Effector CD4-positive, alpha-beta T cell (primary cell): ENCODE results near the gene TBC1D14.
"Not testable (repeated sequence)": the region's sequence is repeated elsewhere in the genome, so short reads cannot be mapped to it uniquely, and the experiment has no call there.

Experiments used
- DNase-seq: peaks from one replicate; pipeline ENCODE4 v3.0.0-alpha.2; 2020

Gene TBC1D14

DNA sequence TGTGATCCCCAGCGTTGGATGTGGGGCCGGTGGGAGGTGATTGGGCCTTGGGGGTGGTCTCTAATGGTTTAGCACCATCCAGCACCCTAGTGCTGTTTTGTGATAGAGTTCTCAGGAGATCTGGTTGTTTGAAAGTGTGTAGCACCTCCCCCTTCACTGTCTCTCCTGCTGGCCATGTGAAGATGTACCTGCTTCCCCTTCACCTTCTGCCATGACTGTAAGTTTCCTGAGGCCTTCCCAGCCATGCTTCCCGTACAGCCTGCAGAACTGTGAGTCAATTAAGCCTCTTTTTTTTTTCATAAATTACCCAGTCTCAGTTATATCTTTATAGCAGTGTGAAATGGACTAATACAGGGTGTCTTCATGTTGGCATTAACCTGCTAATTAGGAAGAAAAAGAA lies 19.3 kb upstream of the TBC1D14 start:
- no peak for DNase-seq

DNA sequence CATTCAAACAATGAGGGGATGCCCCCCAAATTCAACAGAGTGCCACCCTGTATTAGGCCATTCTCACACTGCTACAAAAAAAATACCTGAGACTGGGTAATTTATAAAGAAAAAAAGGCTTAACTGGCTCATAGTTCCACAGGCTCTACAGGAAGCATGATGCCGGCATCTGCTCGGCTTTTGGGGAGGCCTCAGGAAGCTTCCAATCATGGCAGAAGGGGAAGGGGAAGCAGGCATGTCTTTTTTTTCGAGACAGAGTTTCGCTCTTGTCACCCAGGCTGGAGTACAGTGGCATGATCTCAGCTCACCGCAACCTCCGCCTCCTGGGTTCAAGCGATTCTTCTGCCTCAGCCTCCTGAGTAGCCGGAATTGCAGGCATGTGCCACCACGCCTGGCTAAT lies 18.7 kb upstream of the TBC1D14 start:
- not testable (repeated sequence) for DNase-seq

DNA sequence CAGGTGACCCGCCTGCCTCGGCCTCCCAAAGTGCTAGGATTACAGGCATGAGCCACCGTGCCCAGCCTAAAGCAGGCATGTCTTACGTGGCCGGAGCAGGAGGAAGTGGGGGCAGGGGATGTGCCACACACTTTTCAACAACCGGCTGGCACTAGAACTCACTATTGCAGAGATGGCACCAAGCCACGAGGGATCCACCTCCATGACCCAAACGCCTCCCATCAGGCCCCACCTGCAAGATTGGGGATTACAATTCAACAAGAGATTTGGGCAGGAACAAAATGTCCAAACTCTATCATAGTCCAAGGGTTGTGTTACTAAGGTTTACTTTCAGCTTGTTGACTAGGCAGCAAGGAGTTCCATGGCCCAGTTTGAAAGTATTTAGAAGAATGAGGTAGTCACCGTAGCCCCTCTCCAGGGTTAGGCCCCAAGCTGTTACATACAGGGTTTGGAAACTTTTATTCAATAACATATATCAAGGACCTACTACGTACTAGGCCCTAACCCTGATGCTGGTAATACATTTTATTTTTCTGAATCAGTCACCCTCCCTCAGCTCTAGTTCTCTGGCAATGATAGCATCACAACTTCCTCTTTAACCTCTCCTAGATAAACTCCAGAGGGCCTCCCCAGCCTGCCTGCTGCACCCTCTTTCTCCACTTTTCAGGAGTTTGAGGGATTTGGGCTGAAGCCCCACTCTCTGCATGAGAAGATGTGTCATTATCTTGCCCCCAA lies 18.0 kb upstream of the TBC1D14 start:
- DNase-seq: no peak

DNA sequence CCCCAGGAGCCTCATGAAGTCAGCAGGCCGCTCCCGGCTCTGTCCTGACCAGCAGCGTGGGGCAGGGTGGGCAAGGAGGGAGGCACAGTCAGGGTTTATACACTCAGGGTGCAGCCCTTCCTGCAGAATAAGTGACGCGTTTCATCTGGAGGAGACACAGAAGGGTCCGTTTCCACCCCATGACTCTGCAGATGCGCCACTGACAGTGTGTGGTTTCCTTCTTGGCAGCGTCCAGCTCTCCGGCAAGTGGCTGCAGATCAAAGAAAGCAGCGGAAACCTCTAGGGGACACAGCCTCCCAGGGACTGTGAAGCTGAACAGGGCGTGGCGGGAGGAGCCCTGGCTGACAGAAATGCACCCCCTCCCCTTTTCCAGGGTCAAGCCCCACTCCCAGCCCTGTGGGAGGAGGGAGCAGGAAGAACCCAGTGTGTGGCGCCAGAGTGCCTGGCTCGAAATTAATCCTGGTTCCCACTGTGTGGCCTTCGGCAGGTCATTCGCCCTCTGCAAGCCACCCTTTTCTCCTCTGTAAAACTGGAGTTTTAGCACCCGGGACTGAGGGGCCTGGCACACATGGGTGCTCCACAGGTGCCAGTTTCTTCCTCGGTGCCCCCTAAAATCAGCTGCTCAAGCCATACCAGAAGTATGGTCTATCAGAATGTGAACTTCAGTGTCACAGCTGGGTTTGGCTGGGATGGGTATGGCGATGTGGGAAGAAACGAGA lies 17.3 kb upstream of the TBC1D14 start:
- no peak for DNase-seq

DNA sequence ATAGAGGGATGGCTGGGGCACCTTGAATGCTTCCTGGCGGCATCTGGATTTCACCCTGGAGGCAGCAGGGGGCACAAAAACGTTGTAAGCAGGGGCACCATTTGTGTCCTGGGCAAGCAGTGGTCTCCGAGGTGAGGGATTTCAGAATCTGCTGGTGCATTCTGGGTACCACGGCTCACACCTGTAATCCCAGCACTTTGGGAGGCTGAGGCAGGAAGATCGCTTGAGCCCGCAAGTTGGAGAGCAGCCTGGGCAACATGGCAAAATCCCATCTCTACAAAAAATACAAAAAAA lies 16.8 kb upstream of the TBC1D14 start:
- no peak for DNase-seq

DNA sequence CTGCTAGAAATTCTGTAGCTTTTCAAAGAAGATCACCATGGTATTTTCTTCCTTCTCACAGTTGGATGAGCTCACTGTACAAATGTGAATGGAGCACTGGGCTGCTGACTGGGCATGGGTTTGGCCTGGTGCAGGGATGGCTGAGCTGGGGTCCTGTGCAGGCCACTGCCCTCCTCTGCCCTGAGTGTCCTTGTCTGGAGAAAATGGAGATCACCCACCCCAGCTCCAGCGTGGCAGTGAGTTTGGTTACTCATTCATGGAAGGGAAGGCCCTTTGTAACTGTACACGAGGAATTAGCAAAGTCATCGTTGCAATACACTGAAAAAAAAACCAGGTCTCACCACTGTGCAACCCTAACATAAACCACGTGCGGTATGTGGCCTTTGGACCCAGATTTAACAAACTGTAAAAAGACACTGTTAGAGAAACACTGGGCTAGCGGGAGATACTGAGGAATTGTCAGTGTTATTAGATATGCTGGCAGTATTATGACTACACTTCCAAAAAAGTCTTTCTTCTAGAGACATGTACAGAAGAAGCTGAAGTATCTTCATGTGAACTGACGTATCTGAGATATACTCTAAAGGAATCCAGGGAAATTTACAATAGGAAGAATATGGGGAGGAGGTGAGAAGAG lies 16.1 kb upstream of the TBC1D14 start:
- no peak for DNase-seq

DNA sequence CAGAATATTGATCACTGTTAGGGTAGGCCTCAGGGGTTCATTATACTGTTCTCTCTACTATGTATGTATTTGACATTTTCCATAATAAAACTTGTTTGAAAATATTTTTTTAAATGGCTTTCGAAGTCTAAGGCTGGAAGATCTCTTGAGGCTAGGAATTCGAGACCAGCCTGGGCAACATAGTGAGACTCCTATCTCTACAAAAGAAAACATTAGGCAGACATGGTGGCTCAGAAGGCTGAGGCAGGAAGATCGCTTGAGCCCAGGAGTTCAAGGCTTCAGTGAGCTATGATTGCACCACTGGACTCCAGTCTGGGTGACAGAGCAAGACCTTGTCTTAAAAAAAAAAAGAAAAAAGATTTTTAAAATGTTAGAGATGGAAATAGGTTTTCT lies 15.5 kb upstream of the TBC1D14 start:
- no peak for DNase-seq

DNA sequence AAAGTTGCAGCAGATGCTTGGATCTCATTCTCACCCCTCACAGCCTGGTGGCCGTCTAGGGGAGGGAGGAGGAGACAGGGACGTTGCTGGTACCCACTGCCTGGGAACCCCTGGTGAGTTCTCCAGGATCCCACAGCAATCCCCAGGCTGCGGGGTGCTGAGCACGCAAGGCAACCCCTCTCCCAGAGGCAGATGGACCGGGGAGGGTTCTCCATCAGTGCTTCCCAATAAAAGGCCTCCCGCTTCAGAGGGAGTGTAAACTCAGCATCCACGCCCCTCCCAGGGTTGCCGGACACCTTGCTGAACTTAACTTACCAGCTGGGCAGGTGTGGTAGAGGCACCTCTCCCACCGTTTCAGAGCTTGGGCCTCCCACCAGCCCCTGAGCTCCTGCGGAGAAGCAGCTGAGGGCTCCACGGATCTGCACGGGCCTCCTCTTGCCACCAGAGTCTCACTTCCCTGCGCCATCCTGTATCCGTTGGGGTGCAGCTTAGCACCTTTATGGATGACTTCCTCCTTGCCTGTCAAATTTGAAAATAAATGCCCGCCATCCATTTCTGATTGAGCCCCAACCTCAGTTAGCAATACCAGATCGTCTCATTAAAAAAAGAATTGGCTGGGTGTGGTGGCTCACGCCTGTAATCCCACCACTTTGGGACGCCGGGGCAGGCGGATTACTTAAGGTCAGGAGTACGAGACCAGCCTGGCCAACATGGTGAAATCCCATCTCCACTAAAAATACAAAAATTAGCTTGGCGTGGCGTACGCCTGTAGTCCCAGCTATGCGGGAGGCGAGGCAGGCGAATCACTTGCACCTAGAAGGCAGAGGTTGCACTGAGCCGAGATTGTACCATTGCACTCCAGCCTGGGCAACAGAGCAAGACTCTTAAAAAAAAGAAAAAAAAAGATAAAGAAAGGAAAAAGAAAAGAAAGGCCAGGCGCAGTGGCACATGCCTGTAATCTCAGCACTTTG lies 14.8 kb upstream of the TBC1D14 start:
- DNase-seq: no peak

DNA sequence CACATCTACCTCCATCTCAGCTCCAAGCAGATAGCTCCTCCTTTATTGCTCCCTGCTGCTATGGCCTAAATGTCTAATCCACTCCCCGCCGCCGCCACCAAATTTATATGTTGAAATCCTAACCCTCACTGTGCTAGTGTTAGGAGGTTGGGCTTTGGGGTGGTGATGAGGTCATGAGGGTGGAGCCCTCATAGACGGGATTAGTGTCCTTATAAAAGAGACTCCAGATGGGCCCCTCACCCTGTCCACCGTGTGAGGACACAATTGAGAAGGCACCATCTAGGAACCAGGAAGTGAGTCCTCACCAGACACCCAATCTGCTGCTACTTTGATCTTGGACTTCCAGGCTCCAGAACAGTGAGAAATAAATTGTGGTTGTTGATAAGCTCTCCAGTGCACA lies 13.6 kb upstream of the TBC1D14 start:
- DNase-seq: no peak

DNA sequence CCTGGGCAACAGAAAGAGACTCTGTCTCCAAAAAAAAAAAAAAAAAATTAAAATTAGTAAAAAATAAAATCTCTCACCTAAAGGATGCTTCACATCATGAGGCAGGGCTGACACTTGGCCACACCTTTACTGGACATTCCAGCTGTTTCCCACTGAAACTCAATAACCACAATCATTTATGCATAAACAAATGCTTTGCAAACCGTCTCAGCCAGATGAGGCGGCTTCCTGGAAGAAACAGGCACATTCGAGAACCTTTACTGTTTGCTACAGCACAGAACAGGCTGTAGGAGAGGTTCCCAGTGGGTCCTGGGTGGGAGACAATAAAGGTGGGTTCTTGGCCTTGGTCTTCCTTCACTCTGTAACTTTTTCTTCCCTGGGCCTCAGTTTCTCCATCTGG lies 10.9 kb upstream of the TBC1D14 start:
- DNase-seq: no peak

DNA sequence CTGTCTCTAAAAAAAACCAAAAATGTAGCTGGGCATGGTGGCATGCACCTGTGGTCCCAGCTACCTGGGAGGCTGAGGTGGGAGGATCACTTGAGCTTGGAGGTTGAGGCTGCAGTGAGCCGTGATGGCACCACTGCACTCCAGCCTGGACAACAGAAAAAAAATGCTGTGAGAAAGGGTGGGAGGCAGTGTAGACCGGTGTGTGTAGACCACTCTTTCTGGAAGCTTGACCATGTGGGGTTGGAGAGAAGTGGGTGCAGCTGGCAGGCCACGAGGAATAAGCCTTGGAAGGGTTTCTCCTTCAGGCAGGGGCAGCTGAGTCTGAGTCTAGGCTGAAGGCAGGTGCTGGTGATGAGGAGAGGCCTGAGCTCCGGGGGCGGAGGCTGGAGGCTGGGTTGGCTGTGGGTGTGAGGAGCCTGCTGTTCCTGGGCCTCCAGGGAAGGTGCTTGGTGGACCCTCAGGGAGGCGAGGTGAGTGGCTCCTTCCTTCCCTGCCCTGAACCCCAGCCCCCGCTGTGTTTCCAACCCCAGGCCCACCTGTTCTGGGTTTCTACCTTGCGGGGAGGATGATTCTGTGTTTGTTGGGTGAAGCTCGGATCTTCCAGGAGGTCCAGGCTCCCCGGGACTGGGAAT lies 9.3 kb upstream of the TBC1D14 start:
- DNase-seq: no peak

DNA sequence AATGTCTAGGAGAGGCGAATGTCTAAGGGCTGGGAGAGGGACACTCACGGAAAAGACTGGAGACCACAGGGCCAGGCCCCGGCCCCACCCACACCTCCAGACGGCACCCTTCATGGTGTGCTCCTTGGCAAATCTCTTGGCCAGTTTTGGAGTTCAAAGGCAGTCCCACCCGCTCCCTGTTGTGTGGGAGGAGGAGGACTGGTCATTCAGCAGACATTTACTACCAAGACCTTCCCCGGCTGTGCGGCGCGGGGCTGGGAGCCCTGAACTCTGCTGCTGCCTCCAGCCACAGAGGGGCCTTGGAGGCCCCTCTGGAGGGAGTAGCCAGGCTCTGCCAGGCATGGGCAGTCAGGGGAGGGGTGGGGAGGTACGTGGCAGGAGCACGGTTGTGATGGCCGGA lies 8.7 kb upstream of the TBC1D14 start:
- DNase-seq: no peak

DNA sequence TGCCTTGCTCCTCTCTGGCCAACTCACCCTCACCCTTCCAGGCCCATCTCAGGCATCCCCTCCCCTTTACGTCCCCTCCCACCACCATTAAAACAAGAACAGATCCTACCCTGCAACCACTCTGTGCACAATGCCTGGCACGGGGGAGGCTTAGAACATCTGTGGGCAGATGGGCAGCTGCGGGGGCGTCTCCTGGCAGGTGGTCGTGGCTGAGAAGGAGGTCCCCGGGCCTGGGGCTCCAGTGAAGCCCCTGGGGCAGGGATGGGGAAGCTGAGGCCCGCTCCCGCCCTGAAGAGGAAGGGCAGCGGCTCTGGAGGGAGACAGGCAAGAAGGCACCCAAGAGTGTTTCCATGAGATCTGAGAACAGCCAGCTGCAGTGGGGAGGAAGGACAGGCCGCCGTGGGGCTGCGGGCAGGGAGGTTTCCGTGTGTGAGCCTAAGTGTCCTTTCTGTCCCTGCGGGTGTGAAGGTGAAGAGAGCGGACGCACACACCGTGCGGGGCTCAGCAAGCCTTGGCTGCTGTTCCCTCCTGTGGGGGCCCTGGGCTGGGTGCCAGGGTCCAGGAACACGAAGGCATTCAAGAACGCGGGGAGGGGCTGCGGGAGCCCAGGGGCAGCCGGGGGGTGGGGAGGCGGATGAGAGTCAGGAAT lies 7.8 kb upstream of the TBC1D14 start:
- DNase-seq: no peak

DNA sequence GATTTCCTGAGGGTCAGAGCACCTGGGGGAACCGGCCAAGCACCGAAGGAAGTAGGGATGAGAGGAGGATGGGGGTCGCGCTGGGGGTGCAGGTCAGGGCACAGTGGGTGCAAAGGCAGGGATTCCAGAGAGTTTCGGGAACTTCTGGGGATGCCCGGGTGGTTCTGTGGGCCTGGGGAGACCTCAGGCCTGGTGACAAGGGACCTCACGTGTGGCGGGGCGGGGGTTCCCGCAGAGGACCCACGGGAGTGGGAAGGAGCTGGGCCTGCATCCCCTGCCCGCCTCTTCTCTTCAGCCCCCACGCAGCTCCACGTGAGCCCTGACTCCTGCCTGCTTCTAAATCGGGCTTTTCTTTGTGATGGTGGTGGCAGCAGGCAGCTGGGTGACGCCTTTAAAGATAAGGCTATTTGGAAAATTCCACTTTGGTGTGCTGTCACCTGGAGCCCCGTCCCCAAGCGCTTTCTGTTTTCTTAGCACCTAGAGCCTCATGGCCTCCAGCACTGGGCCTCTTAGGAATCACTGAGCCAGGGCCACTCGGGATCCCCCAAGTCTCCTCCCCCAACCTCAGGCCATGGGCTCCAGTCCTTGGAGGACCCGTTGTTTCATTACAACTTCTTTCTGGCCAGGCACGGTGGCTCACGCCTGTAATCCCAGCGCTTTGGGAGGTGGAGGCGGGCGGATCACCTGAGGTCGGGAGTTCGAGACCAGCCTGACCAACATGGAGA lies 7.1 kb upstream of the TBC1D14 start:
- no peak for DNase-seq

DNA sequence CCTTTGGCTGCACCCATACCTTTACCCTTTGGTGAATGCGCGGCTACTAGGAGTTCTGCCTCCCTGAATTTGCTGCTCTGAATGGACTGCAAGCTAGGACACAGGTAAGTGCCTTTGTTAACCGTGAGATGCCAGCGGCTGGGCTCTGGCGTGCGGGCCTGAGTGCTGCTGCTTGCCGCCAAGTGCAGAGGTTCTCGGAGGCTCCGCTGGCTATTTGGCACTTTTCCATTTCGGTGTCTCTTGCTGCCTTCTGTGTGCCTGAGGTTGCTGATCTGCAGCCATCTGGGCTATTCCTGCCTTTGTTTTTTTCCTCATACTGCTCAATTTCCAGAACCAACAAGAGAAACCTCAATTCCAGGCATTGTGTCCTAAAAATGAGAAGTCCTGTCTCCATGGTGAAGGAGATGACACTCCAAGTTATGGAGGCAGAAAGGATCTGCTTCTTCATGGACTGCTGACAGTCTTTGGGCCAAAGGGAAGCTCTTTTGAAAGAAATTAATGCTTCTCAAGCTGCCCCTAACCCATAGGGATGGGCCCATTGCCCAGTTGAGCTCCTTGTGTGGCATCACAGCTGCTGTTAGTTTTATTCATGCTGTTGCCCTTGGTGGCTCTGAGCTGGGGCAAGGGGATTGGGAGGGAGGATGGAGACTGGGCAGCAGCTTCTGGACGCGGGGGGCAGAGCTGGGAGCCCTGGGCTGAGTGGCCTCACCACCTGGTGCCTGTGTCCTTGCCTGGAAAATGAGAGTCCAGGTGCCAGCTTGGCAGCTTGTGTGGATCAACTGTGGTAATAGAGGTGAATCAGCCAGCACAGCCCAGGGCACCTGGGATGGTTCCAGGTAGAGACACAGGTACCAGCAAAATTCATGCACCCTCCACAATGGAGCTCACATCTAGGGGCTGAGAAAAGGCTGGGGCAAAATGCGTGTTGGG lies 3.8 kb upstream of the TBC1D14 start:
- no peak for DNase-seq

DNA sequence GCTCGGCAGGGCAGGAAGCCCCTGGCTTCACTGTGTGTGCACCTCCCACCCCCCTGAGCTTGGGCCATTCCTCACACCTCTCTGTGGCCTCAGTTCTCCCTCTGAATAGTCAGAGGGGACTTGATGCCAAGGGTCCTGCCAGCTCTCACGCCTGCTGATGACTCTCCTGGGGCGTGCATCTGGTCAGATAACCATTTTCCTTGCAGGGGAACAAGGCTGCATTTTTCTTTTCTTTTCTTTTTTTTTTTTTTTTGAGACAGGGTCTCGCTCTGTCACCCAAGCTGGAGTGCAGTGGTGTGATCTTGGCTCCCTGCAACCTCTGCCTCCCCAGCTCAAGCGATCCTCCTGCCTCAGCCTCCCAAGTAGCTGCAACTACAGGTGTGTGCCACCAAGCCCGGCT lies 3.1 kb upstream of the TBC1D14 start:
- DNase-seq: not testable (repeated sequence)

DNA sequence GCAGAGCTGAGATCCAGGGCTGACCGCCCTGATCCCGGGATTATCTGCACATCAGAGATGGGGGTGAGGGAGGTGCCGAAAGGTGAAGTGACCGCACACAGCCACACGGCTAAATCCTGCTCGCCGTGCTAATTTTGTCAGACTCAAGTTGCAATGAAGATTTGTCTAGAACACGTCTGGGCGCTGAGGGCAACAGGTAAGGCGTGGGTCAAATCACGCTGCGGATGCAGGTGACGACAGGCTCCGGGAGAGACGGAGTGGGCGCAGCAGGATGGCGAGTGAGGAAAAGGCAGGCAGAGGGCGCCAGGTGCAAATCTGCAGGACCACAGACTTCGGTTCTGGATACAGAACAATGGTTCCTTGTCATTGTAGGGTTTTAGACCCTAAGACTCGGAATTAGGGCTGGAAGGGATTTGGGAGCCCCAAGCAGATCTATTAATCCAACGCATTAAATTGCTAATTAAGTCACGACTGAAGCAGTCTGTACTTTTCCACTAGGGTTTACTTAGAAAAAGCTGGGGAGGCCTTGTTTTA lies 1.9 kb upstream of the TBC1D14 start:
- DNase-seq: no peak

DNA sequence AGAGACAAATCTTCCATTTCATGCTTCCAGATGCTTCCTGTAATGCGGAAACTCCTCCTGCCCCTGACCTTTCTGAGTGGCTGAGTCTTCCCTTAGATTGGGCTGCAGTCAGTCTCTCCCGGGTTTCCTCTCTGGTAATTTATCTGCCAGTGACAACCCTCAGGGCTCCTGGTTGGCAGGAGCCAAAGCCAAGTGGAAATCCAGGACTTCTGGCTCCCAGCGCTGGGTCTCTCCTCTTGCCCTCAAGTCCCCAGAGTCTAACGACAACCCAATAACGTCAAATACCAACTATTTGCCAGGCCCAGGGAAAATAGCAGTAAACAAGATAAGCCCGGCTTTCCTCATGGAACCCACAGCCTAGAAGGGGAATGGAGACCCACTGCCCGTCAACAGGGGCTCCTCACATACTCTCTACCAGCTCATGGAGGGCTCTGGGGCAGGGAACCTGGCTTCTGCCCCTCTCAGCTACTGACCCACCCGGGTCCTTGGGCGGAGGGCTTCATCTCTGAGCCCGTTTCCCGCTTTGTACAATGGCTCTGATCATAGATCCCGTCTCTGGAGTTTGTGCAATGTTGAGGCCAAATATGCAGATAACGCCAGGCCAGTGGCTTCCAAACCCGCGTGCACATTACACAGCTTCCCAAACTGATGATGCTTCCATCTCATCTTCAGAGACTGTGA lies 1.1 kb upstream of the TBC1D14 start:
- DNase-seq: no peak

DNA sequence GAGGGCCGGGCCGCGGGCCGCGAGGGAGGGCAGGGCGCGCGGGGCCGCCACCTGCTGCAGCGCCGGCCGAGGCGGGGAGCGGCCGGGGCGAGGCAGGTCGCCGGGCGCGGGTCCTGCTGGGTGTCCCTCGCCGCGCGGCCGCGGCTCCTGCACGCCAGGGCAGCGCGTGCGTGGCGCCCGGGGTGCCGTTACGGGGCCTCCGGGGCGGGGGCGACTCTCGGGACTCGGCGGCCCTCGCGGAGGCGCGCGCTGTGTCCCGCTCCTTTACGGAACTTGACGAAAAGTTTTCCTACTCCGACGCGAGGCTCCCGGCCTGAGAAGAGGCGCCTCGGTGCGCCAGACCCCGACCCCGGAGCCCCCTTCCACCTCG lies 329 bp downstream of the TBC1D14 start:
- DNase-seq: peak; percentile 21
